ENCODE measurements around the gene GPR153. TPM values are rescaled to one million over a fixed set of nuclear protein-coding genes. Genes with fewer than 3 reads are reported as not detected.
"Not testable (repeated sequence)": the region's sequence is repeated elsewhere in the genome, so short reads cannot be mapped to it uniquely, and the experiment has no call there.

Gene GPR153
- total RNA-seq, 1 experiment from 2014 or later = 11.8 TPM

DNA sequence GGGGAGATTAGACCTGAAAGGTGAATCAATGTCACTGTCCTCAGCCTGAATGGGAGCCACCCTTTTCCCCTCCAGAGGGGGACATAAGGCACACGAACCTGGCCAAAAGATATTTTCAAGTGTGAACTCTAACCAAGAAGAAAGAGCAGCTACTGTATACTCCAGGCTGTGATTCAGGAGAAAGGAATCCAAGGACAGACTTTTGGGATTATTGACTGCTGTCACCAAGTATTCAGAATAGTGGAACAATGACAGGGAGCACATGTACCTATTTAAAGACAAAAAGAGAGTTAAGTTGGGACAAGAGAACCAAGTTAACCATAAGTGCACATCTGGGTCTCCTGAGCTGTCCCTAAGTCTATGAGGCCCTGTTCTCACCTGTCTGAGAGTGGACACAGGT lies 27.5 kb downstream of the GPR153 start:
- DNase-seq (ENCODE audit: low read depth) = no peak

DNA sequence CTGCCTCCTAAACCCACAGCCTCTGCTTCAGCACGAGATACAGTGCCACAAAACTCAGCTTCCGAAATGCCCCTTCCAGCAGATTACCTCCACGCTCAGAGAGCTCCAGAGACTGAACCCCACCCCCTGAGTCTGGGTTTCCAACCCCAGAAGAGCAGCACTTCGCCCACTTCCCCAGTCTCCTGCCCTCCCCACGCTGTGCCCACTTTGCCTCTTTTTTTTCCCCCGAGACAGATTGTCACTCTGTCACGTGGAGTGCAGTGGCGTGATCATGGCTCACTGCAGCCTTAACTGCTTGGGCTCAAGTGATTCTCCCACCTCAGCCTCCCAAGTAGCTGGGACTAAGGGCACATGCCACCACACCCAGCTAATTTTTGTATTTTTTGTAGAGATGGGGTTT lies 35.2 kb downstream of the GPR153 start:
- no peak for DNase-seq (ENCODE audit: low read depth)

DNA sequence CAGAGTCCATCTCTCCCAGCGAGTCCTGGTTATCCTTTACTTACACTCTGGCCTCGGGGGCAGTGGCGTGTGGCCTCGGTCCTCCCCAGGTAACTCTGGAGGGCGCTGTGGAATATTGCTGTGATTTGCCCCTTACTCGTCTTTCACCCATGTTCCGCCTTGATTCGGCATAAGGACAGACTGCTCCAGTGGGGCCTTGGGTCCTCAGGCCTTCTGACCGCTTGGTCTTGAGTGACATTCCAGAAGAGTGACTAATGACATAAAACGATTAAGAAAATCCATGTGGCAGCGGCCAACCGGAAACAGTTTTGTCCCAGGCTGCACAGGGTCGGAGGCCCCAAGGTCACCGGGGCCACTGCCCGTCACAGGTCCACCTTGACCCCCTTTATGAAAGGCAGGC lies 36.2 kb downstream of the GPR153 start:
- peak; percentile 69 for DNase-seq (ENCODE audit: low read depth)

DNA sequence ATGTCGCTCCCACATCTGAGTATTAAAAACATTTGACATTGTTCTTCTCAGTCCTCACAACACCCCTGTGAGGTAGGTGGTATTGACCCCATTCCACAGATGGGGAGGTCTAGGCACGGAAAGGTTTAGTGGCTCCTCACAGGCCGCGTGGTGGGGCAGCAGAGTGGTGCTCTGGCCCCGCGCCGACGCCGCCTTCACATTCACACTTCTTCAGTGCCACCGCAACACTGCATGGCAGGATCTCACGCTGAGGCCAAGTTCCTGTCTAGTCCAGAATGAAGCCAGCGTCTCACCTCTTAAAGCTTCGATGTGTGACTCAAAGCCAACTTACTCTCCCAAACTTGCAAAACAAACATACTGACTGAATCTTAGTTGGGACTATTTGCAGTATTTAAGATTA lies 37.3 kb downstream of the GPR153 start:
- no peak for DNase-seq (ENCODE audit: low read depth)

DNA sequence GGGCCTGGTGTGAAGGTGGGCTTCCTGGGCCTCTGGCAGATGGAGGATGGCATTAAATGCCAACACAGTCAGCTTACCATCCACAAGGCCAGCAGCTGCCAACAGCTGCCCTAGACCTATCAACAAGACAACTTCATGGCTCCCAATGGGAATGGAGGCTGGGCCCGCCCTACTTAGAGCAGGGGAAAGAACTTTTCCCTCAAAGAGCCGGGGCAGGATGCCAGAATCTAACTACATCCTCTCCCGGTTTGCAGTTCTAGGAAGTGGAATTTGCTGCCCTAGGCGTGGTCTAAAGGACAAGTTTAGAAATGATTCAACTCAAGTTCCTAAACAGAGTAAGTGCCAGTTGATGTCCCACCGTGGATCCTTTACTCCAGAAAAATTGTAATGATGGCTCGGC lies 38.3 kb downstream of the GPR153 start:
- DNase-seq (ENCODE audit: low read depth) = peak; percentile 83

DNA sequence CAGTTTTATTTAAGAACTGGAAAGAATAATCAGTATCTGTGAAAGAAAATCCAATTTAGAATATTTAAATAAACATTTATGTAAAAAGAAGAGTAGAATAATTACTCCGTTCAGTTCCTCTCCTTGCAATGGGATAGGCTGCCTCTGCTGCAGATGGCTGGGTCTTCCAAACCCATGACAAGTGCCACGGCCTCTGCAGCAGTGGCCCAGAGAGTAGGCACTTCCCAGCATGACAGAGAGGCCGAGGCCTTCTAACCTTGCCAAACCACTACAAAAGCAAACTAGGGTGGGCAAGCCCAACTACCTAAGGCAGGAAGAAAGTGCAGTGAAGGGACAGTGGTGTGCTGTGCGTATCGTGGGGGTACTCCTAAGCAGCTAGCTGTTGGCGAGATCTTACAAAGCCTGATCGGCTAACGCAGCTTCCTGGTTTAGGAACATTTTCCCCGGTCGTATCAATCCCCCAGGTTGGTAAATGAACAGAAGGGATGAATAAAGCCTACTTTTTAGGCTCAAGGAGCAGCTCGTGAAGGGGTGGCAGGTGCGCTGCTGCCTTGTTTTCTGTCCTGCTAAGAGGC lies 39.6 kb downstream of the GPR153 start:
- no peak for DNase-seq (ENCODE audit: low read depth)

DNA sequence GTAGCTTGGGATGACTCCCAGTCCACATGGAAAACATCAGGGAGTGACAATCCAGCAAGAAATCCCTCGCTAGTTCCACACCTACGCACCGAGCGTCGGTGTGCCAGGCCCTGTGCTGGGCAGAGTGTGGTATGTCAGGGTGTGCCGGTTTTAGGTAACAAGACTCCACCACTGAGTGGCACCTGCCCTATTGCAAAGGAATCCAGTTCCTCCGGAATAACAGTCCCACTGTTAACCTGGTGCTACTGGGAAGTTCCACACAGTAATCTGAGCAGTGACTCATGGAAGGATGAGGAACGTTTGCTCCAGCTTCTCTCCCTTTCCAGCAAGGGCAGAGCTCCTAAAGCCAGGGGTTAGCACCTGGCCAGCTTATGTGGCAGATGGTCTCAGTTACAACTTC lies 40.7 kb downstream of the GPR153 start:
- no peak for DNase-seq (ENCODE audit: low read depth)

DNA sequence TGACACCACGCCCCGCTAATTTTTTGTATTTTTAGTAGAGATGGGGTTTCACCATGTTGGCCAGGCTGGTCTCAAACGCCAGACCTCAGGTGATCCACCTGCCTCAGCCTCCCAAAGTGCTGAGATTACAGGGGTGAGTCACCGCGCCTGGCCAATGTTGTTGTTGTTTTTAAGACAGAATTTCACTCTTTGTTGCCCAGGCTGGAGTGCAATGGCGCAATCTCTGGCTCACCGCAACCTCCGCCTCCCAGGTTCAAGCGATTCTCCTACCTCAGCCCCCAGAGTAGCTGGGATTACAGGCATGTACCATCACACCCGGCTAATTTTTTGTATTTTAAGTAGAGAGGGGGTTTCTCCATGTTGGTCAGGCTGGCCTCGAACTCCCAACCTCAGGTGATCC lies 41.3 kb downstream of the GPR153 start:
- DNase-seq (ENCODE audit: low read depth) = not testable (repeated sequence)

DNA sequence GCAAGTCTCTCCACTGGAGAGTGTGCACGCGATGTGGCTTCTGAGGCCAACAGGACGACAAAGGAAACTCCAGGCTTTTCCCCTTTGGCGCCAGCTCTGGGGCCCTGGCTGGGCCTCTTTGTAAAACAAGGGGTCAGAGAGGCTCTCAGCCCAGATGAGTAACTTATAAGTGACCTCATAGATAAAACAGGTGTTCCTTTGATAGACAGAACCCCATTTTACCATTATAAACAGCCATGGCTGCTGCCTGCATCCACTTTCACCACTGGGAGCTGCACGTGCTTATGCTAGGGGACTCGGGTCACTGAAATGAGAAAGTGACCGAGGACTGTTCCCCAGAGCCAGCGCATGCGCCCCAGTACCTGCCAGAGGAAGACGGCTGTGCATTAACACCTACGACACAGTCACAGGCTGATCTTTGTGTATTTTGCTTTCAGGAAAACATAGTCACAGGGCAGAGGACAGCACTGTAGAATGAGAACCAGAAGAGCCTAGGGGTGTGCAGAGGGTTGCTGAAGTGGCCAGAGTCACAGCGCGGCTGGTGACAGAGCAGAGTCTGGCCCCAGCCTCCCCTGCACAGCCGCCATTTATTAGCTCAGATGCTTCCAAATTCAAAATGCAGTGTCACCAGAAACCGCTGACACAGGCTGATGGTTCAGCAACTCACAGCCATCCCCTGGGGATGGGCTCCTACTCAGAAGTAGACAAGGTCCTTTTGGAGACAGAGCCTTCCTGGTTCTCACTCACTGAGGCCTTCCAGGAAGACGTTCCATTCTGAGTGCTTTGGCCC lies 42.3 kb downstream of the GPR153 start:
- no peak for DNase-seq (ENCODE audit: low read depth)

DNA sequence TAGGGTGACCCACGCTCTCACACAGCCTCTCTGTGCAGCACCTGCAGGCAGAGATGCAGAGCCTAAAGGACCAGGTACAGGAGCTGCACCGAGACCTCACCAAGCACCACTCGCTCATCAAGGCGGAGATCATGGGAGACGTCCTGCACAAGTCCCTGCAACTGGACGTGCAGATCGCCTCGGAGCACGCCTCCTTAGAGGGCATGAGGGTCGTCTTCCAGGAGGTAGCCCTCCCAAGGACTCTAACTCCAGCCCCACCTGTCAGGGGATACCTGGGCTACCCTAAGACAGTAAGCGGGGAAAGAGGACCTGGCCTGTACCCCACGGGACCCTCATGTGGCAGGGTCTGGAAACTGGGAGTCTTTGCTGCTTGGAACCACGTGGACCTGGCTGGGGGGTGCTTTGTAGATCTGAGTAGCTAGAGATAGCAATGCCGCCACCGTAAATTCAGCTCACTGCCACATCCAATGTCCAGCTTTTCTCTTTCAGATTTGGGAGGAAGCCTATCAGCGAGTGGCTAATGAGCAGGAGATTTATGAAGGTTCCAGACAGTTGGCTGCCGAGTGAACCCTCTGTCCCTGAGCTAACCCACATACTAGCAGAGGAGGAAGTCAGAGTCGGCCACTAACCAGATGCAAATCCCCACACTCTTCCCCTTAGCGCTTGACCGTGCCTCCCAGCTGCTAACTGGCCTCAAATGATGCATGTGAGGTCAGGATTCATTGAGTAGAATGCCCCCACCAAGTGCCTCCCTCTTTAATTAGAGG lies 48.5 kb downstream of the GPR153 start:
- no peak for DNase-seq (ENCODE audit: low read depth)

DNA sequence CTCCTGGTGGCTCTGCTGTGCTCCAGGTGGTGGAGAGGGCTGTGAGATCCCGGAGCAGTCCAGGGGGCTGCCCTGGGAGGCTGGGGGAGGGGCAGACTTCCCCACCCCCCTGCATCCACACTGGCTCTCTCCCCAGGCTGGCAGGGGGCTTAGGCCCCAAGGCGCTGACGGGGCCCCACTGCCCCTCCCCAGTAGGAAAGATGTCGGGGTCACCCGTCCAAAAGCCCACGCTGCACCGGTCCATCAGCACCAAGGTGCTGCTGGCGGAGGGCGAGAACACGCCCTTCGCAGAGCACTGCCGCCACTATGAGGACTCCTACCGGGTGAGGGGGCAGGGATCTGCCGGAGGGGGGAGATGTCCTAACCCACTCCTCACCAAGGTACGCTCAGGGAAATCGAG lies 49.2 kb downstream of the GPR153 start:
- DNase-seq (ENCODE audit: low read depth) = no peak

DNA sequence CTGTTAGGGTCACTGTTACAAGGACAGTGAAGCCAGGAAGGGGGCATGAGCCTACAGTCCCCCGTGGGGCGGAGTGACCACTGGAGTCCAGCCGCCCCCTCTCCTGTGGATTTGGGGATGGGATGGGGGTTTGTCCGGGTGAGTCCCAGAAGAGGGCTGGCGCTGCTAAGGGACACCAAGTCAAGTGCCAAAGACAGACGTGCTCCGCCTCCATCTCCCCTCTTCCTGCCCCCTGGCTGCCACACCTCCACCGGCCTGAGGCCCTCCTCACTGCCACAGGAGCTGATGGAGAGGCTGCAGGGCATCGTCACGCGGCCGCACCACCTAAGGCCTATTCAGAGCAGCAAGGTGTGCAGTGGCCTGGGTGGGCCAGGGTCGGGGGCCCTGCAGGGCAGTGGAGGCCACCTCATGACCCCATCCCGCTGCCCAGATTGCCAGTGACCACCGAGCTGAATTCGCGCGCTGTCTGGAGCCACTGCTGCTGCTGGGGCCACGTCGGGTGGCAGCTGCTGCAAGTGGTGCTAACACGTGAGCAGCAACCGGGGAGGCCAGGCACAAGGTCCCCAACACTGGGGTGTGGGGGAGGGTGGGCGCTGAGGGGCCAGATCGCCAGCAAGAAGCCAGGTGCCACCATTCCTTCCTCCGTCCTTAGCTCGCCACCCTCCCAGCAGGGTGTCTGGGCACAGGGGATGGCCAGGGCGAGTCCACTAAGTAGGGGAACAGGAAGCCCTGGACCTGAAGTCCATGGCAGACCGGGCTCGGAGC lies 50.1 kb downstream of the GPR153 start:
- no peak for DNase-seq (ENCODE audit: low read depth)

DNA sequence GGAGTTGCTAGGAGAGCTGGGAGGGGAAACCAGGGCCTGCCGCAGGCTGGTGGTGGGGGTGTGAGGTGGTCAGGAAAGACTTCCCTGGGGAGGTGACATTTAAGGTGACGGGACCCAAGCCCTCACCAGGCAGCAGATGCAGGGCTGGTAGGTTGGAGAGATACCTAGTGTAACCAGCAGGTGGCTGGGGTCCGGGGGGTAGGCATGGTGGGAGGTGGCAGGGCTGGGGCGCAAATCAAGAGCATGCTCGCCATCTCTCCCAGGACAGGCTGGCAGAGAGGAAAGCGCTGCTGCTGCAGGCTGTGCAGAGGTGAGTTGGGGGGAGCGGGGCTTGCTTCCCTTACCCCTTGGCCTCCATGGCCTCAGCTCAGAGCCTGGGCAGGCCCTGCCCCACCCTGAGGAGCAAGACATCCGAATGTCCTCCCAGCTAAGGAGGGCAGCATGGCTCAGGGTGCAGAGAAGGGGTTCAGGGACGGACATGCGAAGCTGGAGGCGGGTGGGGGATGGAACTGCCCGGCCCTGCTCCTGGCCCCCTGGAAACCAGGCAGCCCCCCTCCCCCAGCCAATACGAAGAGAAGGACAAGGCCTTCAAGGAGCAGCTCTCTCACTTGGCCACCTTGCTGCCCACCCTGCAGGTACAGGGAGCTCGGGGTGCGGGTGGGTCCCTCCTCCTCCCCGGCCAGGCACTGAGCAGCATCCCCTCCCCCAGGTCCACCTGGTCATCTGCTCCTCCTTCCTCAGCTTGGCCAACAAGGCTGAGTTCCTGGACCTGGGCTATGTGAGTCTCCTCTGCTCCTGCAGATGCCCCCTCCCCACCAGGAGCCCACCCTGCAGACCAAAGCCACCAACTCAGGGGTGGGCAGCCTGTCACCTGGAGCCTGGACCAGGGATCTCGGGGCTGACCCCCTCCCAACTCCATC lies 51.0 kb downstream of the GPR153 start:
- peak; percentile 13 for DNase-seq (ENCODE audit: low read depth)

DNA sequence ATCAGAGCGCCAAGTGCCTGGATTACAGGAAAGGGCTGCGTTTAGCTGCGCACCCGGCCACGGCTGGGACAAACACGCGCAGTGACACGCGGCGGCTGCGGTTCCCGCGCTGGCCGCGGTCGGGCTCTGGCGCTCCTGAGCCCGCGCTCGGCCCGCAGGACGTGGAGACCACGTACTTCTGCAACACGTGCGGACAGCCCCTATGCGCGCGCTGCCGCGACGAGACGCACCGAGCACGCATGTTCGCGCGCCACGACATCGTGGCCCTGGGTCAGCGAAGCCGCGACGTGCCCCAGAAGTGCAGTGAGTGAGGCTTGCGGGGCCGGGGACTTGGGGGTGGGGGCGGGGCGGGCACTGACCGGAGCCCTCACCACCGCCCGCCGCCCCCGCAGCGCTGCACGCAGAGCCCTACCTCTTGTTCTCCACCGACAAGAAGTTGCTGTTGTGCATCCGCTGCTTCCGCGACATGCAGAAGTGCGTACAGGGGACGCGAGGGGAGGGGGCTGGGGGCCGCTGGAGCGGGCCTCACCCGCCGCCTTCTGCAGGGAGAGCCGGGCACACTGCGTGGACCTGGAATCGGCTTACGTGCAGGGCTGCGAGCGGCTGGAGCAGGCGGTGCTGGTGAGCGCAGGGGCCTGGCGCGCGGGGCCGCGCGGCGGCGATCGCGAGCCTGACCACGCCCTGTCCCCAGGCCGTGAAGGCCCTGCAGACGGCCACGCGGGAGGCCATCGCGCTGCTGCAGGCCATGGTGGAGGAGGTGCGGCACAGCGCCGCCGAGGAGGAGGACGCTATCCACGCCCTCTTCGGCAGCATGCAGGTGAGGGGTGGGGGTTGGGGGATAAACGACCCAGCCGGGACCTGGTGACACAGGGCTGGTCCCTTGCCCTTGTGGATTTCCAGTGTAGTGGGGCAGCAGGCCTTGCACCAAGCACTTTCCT lies 51.9 kb downstream of the GPR153 start:
- peak; percentile 74 for DNase-seq (ENCODE audit: low read depth)

DNA sequence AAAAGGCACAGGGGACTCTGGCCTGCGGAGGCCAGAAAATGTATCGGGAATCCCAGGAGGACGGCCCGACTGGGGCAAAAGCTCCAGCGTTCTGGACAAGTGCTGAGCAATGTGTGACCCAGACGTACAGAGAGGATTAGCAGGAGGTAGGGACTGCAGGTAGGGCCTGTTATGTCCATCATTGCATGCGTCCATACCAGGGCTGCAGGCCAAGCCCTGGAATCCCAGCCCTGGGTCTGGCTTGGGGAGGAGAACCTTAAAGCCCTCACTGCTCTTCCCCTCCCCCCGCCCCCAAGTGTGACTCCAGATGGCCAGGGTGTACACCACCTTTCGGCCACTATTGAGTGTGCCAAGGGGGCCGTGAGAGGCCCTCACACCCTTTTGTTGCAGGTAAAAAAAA lies 53.0 kb downstream of the GPR153 start:
- DNase-seq (ENCODE audit: low read depth) = no peak

DNA sequence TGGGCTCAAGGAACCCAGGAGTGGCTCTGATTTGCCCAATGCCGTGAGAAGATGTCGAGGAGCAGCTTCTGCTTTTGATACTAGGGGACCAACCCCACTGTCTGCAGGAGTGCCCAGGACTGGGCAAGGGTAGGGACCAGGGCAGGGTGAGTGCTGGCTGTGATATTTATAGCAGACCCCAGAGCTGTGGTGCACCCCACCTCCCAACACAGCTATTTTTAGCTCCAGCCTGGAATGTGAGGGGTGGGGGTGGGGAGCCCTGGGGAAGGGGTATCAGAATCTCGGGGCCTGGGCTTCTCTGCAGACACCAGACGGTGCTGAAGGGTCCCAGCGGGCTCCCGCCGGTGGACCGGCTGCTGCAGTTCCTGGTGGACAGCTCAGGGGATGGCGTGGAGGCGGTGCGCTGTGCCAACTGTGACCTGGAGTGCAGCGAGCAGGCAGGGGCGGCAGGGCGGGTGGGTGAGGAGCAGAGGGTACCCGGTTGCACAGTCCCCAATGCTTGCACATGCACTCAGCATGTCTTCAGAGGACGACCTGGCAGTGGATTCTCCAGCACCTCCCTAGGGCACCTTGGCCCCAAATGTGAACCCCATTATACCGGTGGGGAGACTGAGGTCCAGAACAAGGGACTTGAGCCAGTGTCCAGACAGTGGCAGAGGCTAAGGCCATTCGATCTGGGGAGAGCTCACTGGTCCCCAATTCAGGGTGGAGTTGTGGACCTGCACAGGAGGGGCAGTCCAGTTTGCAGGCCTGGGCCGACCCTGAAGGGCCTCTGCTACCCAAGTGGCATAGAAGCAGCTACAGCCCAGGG lies 53.6 kb downstream of the GPR153 start:
- no peak for DNase-seq (ENCODE audit: low read depth)

DNA sequence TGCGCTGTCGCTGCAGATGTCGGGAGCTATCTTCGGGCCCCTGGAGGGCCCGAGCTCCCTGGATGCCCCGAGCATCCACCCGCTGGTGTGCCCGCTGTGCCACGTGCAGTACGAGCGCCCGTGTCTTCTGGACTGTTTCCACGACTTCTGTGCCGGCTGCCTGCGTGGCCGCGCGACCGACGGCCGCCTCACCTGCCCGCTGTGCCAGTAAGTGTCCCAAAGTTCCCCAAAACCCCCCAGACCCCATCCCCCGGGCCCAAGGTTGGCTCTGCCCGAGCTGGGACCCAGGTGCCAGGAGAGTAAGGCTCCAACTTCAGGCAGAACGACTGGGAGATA lies 54.4 kb downstream of the GPR153 start:
- DNase-seq (ENCODE audit: low read depth) = no peak

DNA sequence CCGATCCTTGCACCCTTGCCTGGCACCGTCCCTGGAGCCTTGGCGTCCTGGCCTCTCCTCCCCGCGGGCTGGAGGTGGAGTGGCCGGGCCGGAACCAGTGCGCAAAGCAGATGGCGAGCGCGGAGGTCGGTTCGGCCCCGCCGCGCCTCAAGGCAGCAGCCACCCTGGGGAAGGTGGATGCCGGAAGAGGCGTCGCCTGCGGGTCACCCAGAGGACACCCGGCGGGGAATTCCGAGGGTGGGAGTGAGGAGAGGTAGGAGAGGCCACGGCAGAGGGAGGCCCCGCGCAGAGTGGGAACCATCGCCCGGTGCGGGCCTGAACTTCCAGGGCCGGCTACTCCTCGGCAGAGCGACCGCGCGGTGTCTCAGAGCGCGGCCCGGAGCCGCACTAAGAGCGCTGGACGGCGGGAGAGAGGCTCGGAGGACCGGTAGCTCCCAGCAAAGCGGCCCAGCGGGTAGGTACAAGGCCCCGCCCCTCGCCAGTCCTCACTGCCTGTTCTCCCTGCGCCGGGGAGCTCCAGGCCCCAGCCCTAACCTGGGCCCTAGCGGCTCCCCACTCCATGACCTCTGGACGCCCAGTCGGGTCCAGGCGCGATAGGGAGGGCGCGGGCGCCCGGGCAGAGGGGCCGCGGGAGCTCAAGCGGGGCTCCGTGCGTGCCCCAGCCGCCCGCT lies 54.9 kb downstream of the GPR153 start, which contains the start of gene RNF207:
RNF207 (plus strand) TSS at position 271 of the 671 bp plus-strand sequence. CDS start 417 bp downstream, outside the sequence.
- no peak for DNase-seq (ENCODE audit: low read depth)

Data from RPMI7951 (cell line).